Subcutaneous abdominal adipose tissue (tissue), 5 donors: ENCODE results near the gene SFRP4.

Experiments
- H3K27ac ChIP-seq: one replicate; pipeline ENCODE4 v1.7.0; 2013; ENCODE audit warnings: low read depth, mild to moderate bottlenecking, inconsistent platforms, low read length, moderate library complexity
- H3K27me3 ChIP-seq, 5 donors: one replicate each; pipeline ENCODE4 v1.7.0; 2013; ENCODE audit warnings: low read length in 5 of 5, inconsistent platforms in 1 of 5; ENCODE audit not compliant: control insufficient read depth in 5 of 5, insufficient read depth in 4 of 5
- H3K36me3 ChIP-seq, 5 donors: one replicate each; pipeline ENCODE4 v1.7.0; 2013; ENCODE audit warnings: low read length in 5 of 5; ENCODE audit not compliant: control insufficient read depth in 5 of 5, insufficient read depth in 5 of 5
- H3K4me1 ChIP-seq, 5 donors: one replicate each; pipeline ENCODE4 v1.7.0; 2013; ENCODE audit warnings: low read length in 5 of 5, mild to moderate bottlenecking in 3 of 5, moderate library complexity in 1 of 5; ENCODE audit not compliant: control insufficient read depth in 5 of 5, insufficient read depth in 5 of 5
- H3K4me3 ChIP-seq, 5 donors: one replicate each; pipeline ENCODE4 v1.7.0; 2013; ENCODE audit warnings: low read length in 5 of 5, low read depth in 1 of 5
- H3K9ac ChIP-seq, 5 donors: one replicate each; pipeline ENCODE4 v1.7.0; 2013; ENCODE audit warnings: low read length in 5 of 5, mild to moderate bottlenecking in 4 of 5, moderate library complexity in 3 of 5
- H3K9me3 ChIP-seq, 5 donors: one replicate each; pipeline ENCODE4 v1.7.0; 2013; ENCODE audit warnings: low read length in 5 of 5; ENCODE audit not compliant: control insufficient read depth in 5 of 5
- donor health status: healthy.
- donor health status: healthy.
- donor health status: healthy.
- donor health status: healthy.
- donor health status: healthy.

The SFRP4 gene

GRCh38 chr7:37915438-37915837 is 1.2 kb downstream of the SFRP4 start:
- H3K4me3 ChIP-seq: peak overlapping the region; percentile 58 to 98 (median 79)
- H3K27ac ChIP-seq: peak overlapping the region; percentile 69
- H3K9me3 ChIP-seq: no peaks in the 10 kb centered on the region
- H3K36me3 ChIP-seq: peaks cover 0 to 9% (median 0%) of the 10 kb centered on the region in 5 donors
- H3K4me1 ChIP-seq: peaks cover 2 to 49% (median 33%) of the 10 kb centered on the region in 5 donors
- H3K9ac ChIP-seq: peak overlapping the region in 2 of 5 donors; percentile 83
- no peaks in the 10 kb centered on the region for H3K27me3 ChIP-seq

GRCh38 chr7:37912756-37913155 is 3.9 kb downstream of the SFRP4 start:
- peaks cover 0 to 23% (median 8%) of the 10 kb centered on the region in 5 donors for H3K36me3 ChIP-seq
- no peaks in the 10 kb centered on the region for H3K9me3 ChIP-seq
- H3K27ac ChIP-seq: no peak overlapping the region
- H3K9ac ChIP-seq: no peak overlapping the region
- no peak overlapping the region for H3K4me3 ChIP-seq
- peaks cover 2 to 44% (median 28%) of the 10 kb centered on the region in 5 donors for H3K4me1 ChIP-seq
- H3K27me3 ChIP-seq: no peaks in the 10 kb centered on the region

- H3K9me3 ChIP-seq: no peaks in the 10 kb centered on the region
- H3K27me3 ChIP-seq: no peaks in the 10 kb centered on the region
- H3K36me3 ChIP-seq: peaks cover 2 to 40% (median 16%) of the 10 kb centered on the region in 5 donors
- no peak overlapping the region for H3K4me3 ChIP-seq
- H3K9ac ChIP-seq: no peak overlapping the region
- no peak overlapping the region for H3K27ac ChIP-seq
- H3K4me1 ChIP-seq: peaks cover 0 to 6% (median 0%) of the 10 kb centered on the region in 5 donors
These were observed 8.3 kb downstream of the SFRP4 start for GRCh38 chr7:37908221-37908788.

- Histone ChIP-seq H3K36me3 (peaks cover 0 to 16% (median under 1%) of the 10 kb centered on the region in 5 donors), H3K27me3 (no peaks in the 10 kb centered on the region), H3K4me3 (peak overlapping the region in 1 of 5 donors; percentile 15), H3K9me3 (no peaks in the 10 kb centered on the region), H3K4me1 (peaks cover 2 to 17% (median 9%) of the 10 kb centered on the region in 5 donors), H3K9ac (no peak overlapping the region), H3K27ac (peak overlapping the region; percentile 51)
These were observed 14.6 kb downstream of the SFRP4 start for GRCh38 chr7:37901890-37902524.

GRCh38 chr7:37901236-37901827 is 15.3 kb downstream of the SFRP4 start:
- H3K4me3 ChIP-seq: no peak overlapping the region
- peaks cover 2 to 17% (median 9%) of the 10 kb centered on the region in 5 donors for H3K4me1 ChIP-seq
- no peaks in the 10 kb centered on the region for H3K9me3 ChIP-seq
- H3K27me3 ChIP-seq: no peaks in the 10 kb centered on the region
- peak overlapping the region; percentile 51 for H3K27ac ChIP-seq
- H3K36me3 ChIP-seq: peaks cover 0 to 11% (median 0%) of the 10 kb centered on the region in 5 donors
- no peak overlapping the region for H3K9ac ChIP-seq

GRCh38 chr7:37899712-37900247 is 16.8 kb downstream of the SFRP4 start:
- H3K27me3 ChIP-seq: no peaks in the 10 kb centered on the region
- no peak overlapping the region for H3K9ac ChIP-seq
- no peak overlapping the region for H3K4me3 ChIP-seq
- peaks cover 2 to 17% (median 9%) of the 10 kb centered on the region in 5 donors for H3K4me1 ChIP-seq
- no peak overlapping the region for H3K27ac ChIP-seq
- no peaks in the 10 kb centered on the region for H3K9me3 ChIP-seq
- no peaks in the 10 kb centered on the region for H3K36me3 ChIP-seq

GRCh38 chr7:37894671-37895070 is 21.9 kb downstream of the SFRP4 start:
- no peaks in the 10 kb centered on the region for H3K4me1 ChIP-seq
- H3K27ac ChIP-seq: no peak overlapping the region

GRCh38 chr7:37893359-37893758 is 23.3 kb downstream of the SFRP4 start:
- Histone ChIP-seq H3K9ac (no peak overlapping the region), H3K27ac (no peak overlapping the region), H3K4me3 (no peak overlapping the region), H3K27me3 (no peaks in the 10 kb centered on the region), H3K9me3 (no peaks in the 10 kb centered on the region), H3K36me3 (no peaks in the 10 kb centered on the region), H3K4me1 (no peaks in the 10 kb centered on the region)

More at GRCh38 chr7:37894671-37895070, 21.9 kb downstream of the SFRP4 start:
- Histone ChIP-seq H3K27me3 (no peaks in the 10 kb centered on the region), H3K4me3 (no peak overlapping the region), H3K36me3 (no peaks in the 10 kb centered on the region), H3K9ac (no peak overlapping the region), H3K9me3 (no peaks in the 10 kb centered on the region)

- H3K27ac ChIP-seq: no peak overlapping the region
- peaks cover 0 to 2% (median 0%) of the 10 kb centered on the region in 5 donors for H3K9me3 ChIP-seq
- no peak overlapping the region for H3K4me3 ChIP-seq
- H3K4me1 ChIP-seq: no peaks in the 10 kb centered on the region
- H3K9ac ChIP-seq: no peak overlapping the region
- no peaks in the 10 kb centered on the region for H3K36me3 ChIP-seq
- no peaks in the 10 kb centered on the region for H3K27me3 ChIP-seq
These were observed 34.5 kb downstream of the SFRP4 start for GRCh38 chr7:37882086-37882485.
